Smooth muscle cell (in vitro differentiated cells): ENCODE data around the gene STARD7. TPM values are rescaled to one million over a fixed set of nuclear protein-coding genes. Genes with fewer than 3 reads are reported as not detected.

Experiments used
- DNase-seq: peaks from one replicate; lab custom pipeline; 2025; ENCODE audit not compliant: unreplicated experiment; lab: John Stamatoyannopoulos, UW
- H2AFZ ChIP-seq: fragments of 200-600 bp; sonication (generic); 2 replicates; pipeline ENCODE4 v1.6.0; 2016; ENCODE audit warnings: antibody characterized with exemption, low read depth, mild to moderate bottlenecking
- H3F3A ChIP-seq: fragments of 200-600 bp; sonication (generic); 2 replicates; pipeline ENCODE4 v1.6.0; 2017; ENCODE audit warnings: antibody characterized with exemption, low read depth
- H3K27ac ChIP-seq: fragments of 200-600 bp; sonication (generic); 2 replicates; pipeline ENCODE4 v1.5.1; 2016; ENCODE audit warnings: low read depth, mild to moderate bottlenecking
- H3K27me3 ChIP-seq: fragments of 200-600 bp; sonication (generic); 2 replicates; pipeline ENCODE4 v1.6.1; 2016; ENCODE audit warnings: low read depth, mild to moderate bottlenecking
- H3K36me3 ChIP-seq: fragments of 200-600 bp; sonication (generic); 2 replicates; pipeline ENCODE4 v1.5.1; 2016; ENCODE audit warnings: low read depth
- H3K4me1 ChIP-seq: fragments of 200-600 bp; sonication (generic); 2 replicates; pipeline ENCODE4 v1.5.1; 2016; ENCODE audit warnings: low read depth
- H3K4me2 ChIP-seq: fragments of 200-600 bp; sonication (generic); 2 replicates; pipeline ENCODE4 v1.6.0; 2016; ENCODE audit warnings: mild to moderate bottlenecking
- H3K4me3 ChIP-seq: fragments of 200-600 bp; sonication (generic); 2 replicates; pipeline ENCODE4 v1.5.1; 2016; ENCODE audit warnings: mild to moderate bottlenecking
- H3K79me2 ChIP-seq: fragments of 200-600 bp; sonication (generic); 2 replicates; pipeline ENCODE4 v1.6.0; 2016; ENCODE audit warnings: low read depth, mild to moderate bottlenecking
- H3K9ac ChIP-seq: fragments of 200-600 bp; sonication (generic); 2 replicates; pipeline ENCODE4 v1.6.0; 2016; ENCODE audit warnings: low read depth
- H3K9me3 ChIP-seq: fragments of 200-600 bp; sonication (generic); replicated peaks from 2 replicates; pipeline ENCODE4 v1.5.1; 2016; ENCODE audit warnings: low read depth
- H4K20me1 ChIP-seq: fragments of 200-600 bp; sonication (generic); 2 replicates; pipeline ENCODE4 v1.6.0; 2016; ENCODE audit warnings: low read depth
- WGBS: methylation state at CpG from one replicate; pipeline ENCODE4 v1.1.7; 2016; ENCODE audit warnings: low lambda C conversion rate; 5-methylcytosine and 5-hydroxymethylcytosine counted together
- polyA plus RNA-seq: library from polyadenylated mRNA; unstranded; fragments of >200 nt; fragmentation: Nextera tagmentation; extraction: Ambion mirVana; gene quantifications from 2 replicates; pipeline ENCODE4 v1.2.1, GENCODE V29; 2016
- total RNA-seq: library from RNA; depleted of rRNA; stranded (reverse); fragments of >200 nt; gene quantifications from 2 replicates; pipeline ENCODE4 v1.2.3, GENCODE V29; 2014
- TF ChIP-seq, protein P1 (sequence below): fragments of 200-600 bp; sonication (generic); IDR thresholded peaks from 2 replicates; pipeline ENCODE4 v1.5.1; 2017; ENCODE audit warnings: borderline replicate concordance, mild to moderate bottlenecking, antibody characterized with exemption; ENCODE audit not compliant: insufficient read depth, poor library complexity, severe bottlenecking

The STARD7 gene
- total and polyA plus RNA-seq, 2 experiments from 2014 or later: 62.3 to 64.4 TPM

GRCh38 chr2:96135621-96136020 lies 73.0 kb downstream of the STARD7 start:
- Histone ChIP-seq H3K27ac (no peak overlapping the region), H4K20me1 (no peaks in the 10 kb centered on the region), H3K79me2 (no peaks in the 10 kb centered on the region), H3K4me1 (no peaks in the 10 kb centered on the region), H3K9me3 (no peaks in the 10 kb centered on the region), H3K36me3 (no peaks in the 10 kb centered on the region), H2AFZ (no peak overlapping the region), H3K27me3 (peaks cover 11% of the 10 kb centered on the region), H3K9ac (no peak overlapping the region), H3F3A (no peaks in the 10 kb centered on the region), H3K4me3 (no peak overlapping the region), H3K4me2 (no peak overlapping the region)
- no peak for DNase-seq
- TF ChIP-seq, protein P1, sequence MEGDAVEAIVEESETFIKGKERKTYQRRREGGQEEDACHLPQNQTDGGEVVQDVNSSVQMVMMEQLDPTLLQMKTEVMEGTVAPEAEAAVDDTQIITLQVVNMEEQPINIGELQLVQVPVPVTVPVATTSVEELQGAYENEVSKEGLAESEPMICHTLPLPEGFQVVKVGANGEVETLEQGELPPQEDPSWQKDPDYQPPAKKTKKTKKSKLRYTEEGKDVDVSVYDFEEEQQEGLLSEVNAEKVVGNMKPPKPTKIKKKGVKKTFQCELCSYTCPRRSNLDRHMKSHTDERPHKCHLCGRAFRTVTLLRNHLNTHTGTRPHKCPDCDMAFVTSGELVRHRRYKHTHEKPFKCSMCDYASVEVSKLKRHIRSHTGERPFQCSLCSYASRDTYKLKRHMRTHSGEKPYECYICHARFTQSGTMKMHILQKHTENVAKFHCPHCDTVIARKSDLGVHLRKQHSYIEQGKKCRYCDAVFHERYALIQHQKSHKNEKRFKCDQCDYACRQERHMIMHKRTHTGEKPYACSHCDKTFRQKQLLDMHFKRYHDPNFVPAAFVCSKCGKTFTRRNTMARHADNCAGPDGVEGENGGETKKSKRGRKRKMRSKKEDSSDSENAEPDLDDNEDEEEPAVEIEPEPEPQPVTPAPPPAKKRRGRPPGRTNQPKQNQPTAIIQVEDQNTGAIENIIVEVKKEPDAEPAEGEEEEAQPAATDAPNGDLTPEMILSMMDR: no peak
- WGBS: 81% methylated on average over 5 of the region's 5 CpGs

- WGBS: 83% methylated on average over 9 of the region's 9 CpGs
Measured at GRCh38 chr2:96135171-96135570, 73.5 kb downstream of the STARD7 start.

More at GRCh38 chr2:96135171-96135570, 73.5 kb downstream of the STARD7 start:
- Histone ChIP-seq H3K79me2 (no peaks in the 10 kb centered on the region), H3K4me2 (no peak overlapping the region), H3K27ac (no peak overlapping the region), H3F3A (no peaks in the 10 kb centered on the region), H3K4me1 (no peaks in the 10 kb centered on the region), H3K9me3 (no peaks in the 10 kb centered on the region), H3K4me3 (no peak overlapping the region), H4K20me1 (no peaks in the 10 kb centered on the region), H3K36me3 (no peaks in the 10 kb centered on the region), H2AFZ (no peak overlapping the region), H3K27me3 (peaks cover 11% of the 10 kb centered on the region), H3K9ac (no peak overlapping the region)
- TF ChIP-seq, protein P1: no peak
- DNase-seq: no peak

Other genes starting within 250 kb of the STARD7 start
- gene ANKRD36C, start 217.0 kb downstream of the STARD7 start, total RNA-seq: 43.1 and 51.6 TPM in 2 replicates
- gene ANKRD36C, start 217.0 kb downstream of the STARD7 start, polyA plus RNA-seq: 17.8 and 25.1 TPM in 2 replicates
- gene GPAT2, start 173.9 kb downstream of the STARD7 start, total RNA-seq: not detected in 2 replicates
- 0.29 and 0.32 TPM in 2 replicates for gene GPAT2, start 173.9 kb downstream of the STARD7 start, polyA plus RNA-seq
- 0.04 and 1.2 TPM in 2 replicates for gene ADRA2B, start 92.3 kb downstream of the STARD7 start, total RNA-seq
- gene ADRA2B, start 92.3 kb downstream of the STARD7 start, polyA plus RNA-seq: 0.06 TPM in 1 of 2 replicates, not detected in the other
- gene ASTL, start 70.3 kb downstream of the STARD7 start, total RNA-seq: 0.40 TPM in 1 of 2 replicates, not detected in the other
- gene ASTL, start 70.3 kb downstream of the STARD7 start, polyA plus RNA-seq: 0.50 TPM in 1 of 2 replicates, not detected in the other
- gene DUSP2, start 63.4 kb downstream of the STARD7 start, total RNA-seq: 48.7 and 55.3 TPM in 2 replicates
- gene DUSP2, start 63.4 kb downstream of the STARD7 start, polyA plus RNA-seq: 89.3 and 111 TPM in 2 replicates
- gene TMEM127, start 57.2 kb upstream of the STARD7 start, total RNA-seq: 18.7 and 21.9 TPM in 2 replicates
- gene TMEM127, start 57.2 kb upstream of the STARD7 start, polyA plus RNA-seq: 20.5 and 31.8 TPM in 2 replicates
- gene CIAO1, start 57.4 kb upstream of the STARD7 start, total RNA-seq: 48.6 and 59.8 TPM in 2 replicates
- 56.2 and 56.4 TPM in 2 replicates for gene CIAO1, start 57.4 kb upstream of the STARD7 start, polyA plus RNA-seq
- gene SNRNP200, start 96.7 kb upstream of the STARD7 start, total RNA-seq: 49.1 and 49.5 TPM in 2 replicates
- 54.1 and 57.6 TPM in 2 replicates for gene SNRNP200, start 96.7 kb upstream of the STARD7 start, polyA plus RNA-seq
- gene ITPRIPL1, start 116.5 kb upstream of the STARD7 start, total RNA-seq: 3.3 and 3.5 TPM in 2 replicates
- 4.3 and 6.0 TPM in 2 replicates for gene ITPRIPL1, start 116.5 kb upstream of the STARD7 start, polyA plus RNA-seq
- gene NCAPH, start 126.9 kb upstream of the STARD7 start, total RNA-seq: 4.5 and 6.2 TPM in 2 replicates
- gene NCAPH, start 126.9 kb upstream of the STARD7 start, polyA plus RNA-seq: 4.8 and 6.0 TPM in 2 replicates